ENCODE measurements around the gene RUFY1.

RUFY1 gene

GRCh38 chr5:179568721-179569120, 18.4 kb downstream of the RUFY1 start:
- no peak for DNase-seq (ENCODE audit: low read depth)
- TF ChIP-seq CTCF (IDR thresholded peaks at IDR 0.05; ENCODE audit: insufficient read depth, low read depth, low read length, missing control alignments): no peak
- no peak overlapping the region for H3K4me3 ChIP-seq (ENCODE audit: low read depth, low read length)

- TF ChIP-seq CTCF (IDR thresholded peaks at IDR 0.05; ENCODE audit: insufficient read depth, low read depth, low read length, missing control alignments): no peak
- no peak overlapping the region for H3K4me3 ChIP-seq (ENCODE audit: low read depth, low read length)
- DNase-seq (ENCODE audit: low read depth): no peak
These were observed 22.0 kb downstream of the RUFY1 start for GRCh38 chr5:179572386-179572785.

- TF ChIP-seq CTCF (IDR thresholded peaks at IDR 0.05; ENCODE audit: insufficient read depth, low read depth, low read length, missing control alignments): no peak
- H3K4me3 ChIP-seq (ENCODE audit: low read depth, low read length): no peak overlapping the region
- DNase-seq (ENCODE audit: low read depth): no peak
These were observed 27.1 kb downstream of the RUFY1 start for GRCh38 chr5:179577286-179577960.

GRCh38 chr5:179585941-179586401, 35.6 kb downstream of the RUFY1 start:
- no peak overlapping the region for H3K4me3 ChIP-seq (ENCODE audit: low read depth, low read length)
- no peak for DNase-seq (ENCODE audit: low read depth)
- TF ChIP-seq CTCF (IDR thresholded peaks at IDR 0.05; ENCODE audit: insufficient read depth, low read depth, low read length, missing control alignments): no peak

GRCh38 chr5:179588166-179588565, 37.8 kb downstream of the RUFY1 start:
- H3K4me3 ChIP-seq (ENCODE audit: low read depth, low read length): no peak overlapping the region
- TF ChIP-seq CTCF (IDR thresholded peaks at IDR 0.05; ENCODE audit: insufficient read depth, low read depth, low read length, missing control alignments): no peak
- DNase-seq (ENCODE audit: low read depth): no peak

- TF ChIP-seq CTCF (IDR thresholded peaks at IDR 0.05; ENCODE audit: insufficient read depth, low read depth, low read length, missing control alignments): no peak
- H3K4me3 ChIP-seq (ENCODE audit: low read depth, low read length): no peak overlapping the region
- DNase-seq (ENCODE audit: low read depth): no peak
These were observed 45.6 kb downstream of the RUFY1 start for GRCh38 chr5:179595916-179596315.

GRCh38 chr5:179596421-179596820, 46.1 kb downstream of the RUFY1 start:
- TF ChIP-seq CTCF (IDR thresholded peaks at IDR 0.05; ENCODE audit: insufficient read depth, low read depth, low read length, missing control alignments): no peak
- no peak for DNase-seq (ENCODE audit: low read depth)
- no peak overlapping the region for H3K4me3 ChIP-seq (ENCODE audit: low read depth, low read length)

All from GM12865 (cell line).